Measurements from ENCODE around the gene TSR2.

DNA sequence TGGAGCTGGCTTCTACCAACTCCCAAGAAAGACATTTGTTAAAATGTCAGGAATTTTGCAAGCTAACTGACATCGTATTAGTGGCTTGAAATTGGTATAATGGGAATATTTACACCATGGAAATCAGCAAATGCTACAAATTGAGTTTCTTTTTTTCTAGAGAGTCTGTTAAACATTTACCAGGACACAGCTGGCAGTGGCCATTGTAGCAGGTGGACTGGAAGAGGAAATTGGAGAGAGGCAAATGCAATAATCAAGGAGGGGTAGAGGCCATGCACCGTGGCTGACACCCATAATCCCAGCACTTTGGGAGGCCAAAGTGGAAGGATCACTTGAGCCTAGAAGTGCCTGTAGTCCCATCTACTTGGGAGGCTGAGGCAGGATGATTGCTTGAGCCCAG lies 32.9 kb upstream of the TSR2 start:
- no peak for TF ChIP-seq CHD2 (IDR thresholded peaks at IDR 0.05; ENCODE audit: low read length)
- TF ChIP-seq SIN3A (conservative IDR thresholded peaks at IDR 0.05 in 1 of 2, IDR thresholded peaks at IDR 0.05 in 1 of 2; ENCODE audit: low read depth in 1 of 2, low read length in 2 of 2), result no peak
- TF ChIP-seq, protein P1, sequence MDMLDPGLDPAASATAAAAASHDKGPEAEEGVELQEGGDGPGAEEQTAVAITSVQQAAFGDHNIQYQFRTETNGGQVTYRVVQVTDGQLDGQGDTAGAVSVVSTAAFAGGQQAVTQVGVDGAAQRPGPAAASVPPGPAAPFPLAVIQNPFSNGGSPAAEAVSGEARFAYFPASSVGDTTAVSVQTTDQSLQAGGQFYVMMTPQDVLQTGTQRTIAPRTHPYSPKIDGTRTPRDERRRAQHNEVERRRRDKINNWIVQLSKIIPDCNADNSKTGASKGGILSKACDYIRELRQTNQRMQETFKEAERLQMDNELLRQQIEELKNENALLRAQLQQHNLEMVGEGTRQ (IDR thresholded peaks at IDR 0.05; ENCODE audit: low read length), result no peak
- TF ChIP-seq, protein P2, sequence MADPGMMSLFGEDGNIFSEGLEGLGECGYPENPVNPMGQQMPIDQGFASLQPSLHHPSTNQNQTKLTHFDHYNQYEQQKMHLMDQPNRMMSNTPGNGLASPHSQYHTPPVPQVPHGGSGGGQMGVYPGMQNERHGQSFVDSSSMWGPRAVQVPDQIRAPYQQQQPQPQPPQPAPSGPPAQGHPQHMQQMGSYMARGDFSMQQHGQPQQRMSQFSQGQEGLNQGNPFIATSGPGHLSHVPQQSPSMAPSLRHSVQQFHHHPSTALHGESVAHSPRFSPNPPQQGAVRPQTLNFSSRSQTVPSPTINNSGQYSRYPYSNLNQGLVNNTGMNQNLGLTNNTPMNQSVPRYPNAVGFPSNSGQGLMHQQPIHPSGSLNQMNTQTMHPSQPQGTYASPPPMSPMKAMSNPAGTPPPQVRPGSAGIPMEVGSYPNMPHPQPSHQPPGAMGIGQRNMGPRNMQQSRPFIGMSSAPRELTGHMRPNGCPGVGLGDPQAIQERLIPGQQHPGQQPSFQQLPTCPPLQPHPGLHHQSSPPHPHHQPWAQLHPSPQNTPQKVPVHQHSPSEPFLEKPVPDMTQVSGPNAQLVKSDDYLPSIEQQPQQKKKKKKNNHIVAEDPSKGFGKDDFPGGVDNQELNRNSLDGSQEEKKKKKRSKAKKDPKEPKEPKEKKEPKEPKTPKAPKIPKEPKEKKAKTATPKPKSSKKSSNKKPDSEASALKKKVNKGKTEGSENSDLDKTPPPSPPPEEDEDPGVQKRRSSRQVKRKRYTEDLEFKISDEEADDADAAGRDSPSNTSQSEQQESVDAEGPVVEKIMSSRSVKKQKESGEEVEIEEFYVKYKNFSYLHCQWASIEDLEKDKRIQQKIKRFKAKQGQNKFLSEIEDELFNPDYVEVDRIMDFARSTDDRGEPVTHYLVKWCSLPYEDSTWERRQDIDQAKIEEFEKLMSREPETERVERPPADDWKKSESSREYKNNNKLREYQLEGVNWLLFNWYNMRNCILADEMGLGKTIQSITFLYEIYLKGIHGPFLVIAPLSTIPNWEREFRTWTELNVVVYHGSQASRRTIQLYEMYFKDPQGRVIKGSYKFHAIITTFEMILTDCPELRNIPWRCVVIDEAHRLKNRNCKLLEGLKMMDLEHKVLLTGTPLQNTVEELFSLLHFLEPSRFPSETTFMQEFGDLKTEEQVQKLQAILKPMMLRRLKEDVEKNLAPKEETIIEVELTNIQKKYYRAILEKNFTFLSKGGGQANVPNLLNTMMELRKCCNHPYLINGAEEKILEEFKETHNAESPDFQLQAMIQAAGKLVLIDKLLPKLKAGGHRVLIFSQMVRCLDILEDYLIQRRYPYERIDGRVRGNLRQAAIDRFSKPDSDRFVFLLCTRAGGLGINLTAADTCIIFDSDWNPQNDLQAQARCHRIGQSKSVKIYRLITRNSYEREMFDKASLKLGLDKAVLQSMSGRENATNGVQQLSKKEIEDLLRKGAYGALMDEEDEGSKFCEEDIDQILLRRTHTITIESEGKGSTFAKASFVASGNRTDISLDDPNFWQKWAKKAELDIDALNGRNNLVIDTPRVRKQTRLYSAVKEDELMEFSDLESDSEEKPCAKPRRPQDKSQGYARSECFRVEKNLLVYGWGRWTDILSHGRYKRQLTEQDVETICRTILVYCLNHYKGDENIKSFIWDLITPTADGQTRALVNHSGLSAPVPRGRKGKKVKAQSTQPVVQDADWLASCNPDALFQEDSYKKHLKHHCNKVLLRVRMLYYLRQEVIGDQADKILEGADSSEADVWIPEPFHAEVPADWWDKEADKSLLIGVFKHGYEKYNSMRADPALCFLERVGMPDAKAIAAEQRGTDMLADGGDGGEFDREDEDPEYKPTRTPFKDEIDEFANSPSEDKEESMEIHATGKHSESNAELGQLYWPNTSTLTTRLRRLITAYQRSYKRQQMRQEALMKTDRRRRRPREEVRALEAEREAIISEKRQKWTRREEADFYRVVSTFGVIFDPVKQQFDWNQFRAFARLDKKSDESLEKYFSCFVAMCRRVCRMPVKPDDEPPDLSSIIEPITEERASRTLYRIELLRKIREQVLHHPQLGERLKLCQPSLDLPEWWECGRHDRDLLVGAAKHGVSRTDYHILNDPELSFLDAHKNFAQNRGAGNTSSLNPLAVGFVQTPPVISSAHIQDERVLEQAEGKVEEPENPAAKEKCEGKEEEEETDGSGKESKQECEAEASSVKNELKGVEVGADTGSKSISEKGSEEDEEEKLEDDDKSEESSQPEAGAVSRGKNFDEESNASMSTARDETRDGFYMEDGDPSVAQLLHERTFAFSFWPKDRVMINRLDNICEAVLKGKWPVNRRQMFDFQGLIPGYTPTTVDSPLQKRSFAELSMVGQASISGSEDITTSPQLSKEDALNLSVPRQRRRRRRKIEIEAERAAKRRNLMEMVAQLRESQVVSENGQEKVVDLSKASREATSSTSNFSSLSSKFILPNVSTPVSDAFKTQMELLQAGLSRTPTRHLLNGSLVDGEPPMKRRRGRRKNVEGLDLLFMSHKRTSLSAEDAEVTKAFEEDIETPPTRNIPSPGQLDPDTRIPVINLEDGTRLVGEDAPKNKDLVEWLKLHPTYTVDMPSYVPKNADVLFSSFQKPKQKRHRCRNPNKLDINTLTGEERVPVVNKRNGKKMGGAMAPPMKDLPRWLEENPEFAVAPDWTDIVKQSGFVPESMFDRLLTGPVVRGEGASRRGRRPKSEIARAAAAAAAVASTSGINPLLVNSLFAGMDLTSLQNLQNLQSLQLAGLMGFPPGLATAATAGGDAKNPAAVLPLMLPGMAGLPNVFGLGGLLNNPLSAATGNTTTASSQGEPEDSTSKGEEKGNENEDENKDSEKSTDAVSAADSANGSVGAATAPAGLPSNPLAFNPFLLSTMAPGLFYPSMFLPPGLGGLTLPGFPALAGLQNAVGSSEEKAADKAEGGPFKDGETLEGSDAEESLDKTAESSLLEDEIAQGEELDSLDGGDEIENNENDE (IDR thresholded peaks at IDR 0.05; ENCODE audit: insufficient replicate concordance, low read length), result no peak
- TF ChIP-seq CBX8 (IDR thresholded peaks at IDR 0.05; ENCODE audit: borderline replicate concordance, low read depth, low read length), result no peak
- TF ChIP-seq, protein P3, sequence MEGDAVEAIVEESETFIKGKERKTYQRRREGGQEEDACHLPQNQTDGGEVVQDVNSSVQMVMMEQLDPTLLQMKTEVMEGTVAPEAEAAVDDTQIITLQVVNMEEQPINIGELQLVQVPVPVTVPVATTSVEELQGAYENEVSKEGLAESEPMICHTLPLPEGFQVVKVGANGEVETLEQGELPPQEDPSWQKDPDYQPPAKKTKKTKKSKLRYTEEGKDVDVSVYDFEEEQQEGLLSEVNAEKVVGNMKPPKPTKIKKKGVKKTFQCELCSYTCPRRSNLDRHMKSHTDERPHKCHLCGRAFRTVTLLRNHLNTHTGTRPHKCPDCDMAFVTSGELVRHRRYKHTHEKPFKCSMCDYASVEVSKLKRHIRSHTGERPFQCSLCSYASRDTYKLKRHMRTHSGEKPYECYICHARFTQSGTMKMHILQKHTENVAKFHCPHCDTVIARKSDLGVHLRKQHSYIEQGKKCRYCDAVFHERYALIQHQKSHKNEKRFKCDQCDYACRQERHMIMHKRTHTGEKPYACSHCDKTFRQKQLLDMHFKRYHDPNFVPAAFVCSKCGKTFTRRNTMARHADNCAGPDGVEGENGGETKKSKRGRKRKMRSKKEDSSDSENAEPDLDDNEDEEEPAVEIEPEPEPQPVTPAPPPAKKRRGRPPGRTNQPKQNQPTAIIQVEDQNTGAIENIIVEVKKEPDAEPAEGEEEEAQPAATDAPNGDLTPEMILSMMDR (IDR thresholded peaks at IDR 0.05; ENCODE audit: control extremely low read depth in 1 of 3, insufficient read depth in 1 of 3, low read depth in 1 of 3, low read length in 3 of 3), result no peak
- no peak for TF ChIP-seq RAD21 (IDR thresholded peaks at IDR 0.05 in 1 of 2, conservative IDR thresholded peaks at IDR 0.05 in 1 of 2; ENCODE audit: low read depth in 2 of 2, low read length in 2 of 2)
- TF ChIP-seq SIRT6 (IDR thresholded peaks at IDR 0.05; ENCODE audit: low read length), result no peak
- TF ChIP-seq SP4 (IDR thresholded peaks at IDR 0.05; ENCODE audit: low read length), result no peak
- no peak for TF ChIP-seq EZH2 (IDR thresholded peaks at IDR 0.05; ENCODE audit: low read depth, low read length, severe bottlenecking)
- TF ChIP-seq POLR2A (IDR thresholded peaks at IDR 0.05; ENCODE audit: control extremely low read depth in 1 of 2, low read depth in 2 of 2, low read length in 2 of 2), result no peak
- no peak for TF ChIP-seq BCL11A (IDR thresholded peaks at IDR 0.05; ENCODE audit: low read depth in 2 of 2, low read length in 2 of 2)
